HepG2 (cell line): ENCODE measurements around the gene RAB33B. TPM values are rescaled to one million over a fixed set of nuclear protein-coding genes. Genes with fewer than 3 reads are reported as not detected.

Experiments used
- ATAC-seq: fragments of 200-7000 bp; cut with Tn5 transposase; 3 replicates; pipeline ENCODE4 v1.9.1; 2020; ENCODE audit warnings: mild to moderate bottlenecking, moderate library complexity
- BruUV-seq: library from RNA; stranded (reverse); fragments of 400-500 nt; replicated peaks from 2 replicates; lab custom pipeline; 2021; lab: Mats Ljungman, UMichigan
- CTCF ChIA-PET: fragments of 300-600 bp; formaldehyde crosslinking; extraction: SDS; loops from one replicate; lab custom pipeline; 2021; ENCODE audit warnings: low total read pairs, inconsistent platforms, low intra/inter-chr PET ratio; lab: Yijun Ruan, JAX
- POLR2A ChIA-PET: fragments of 350-600 bp; sonication (Branson Sonifier 250); formaldehyde crosslinking; loops from one replicate; lab custom pipeline; 2020; ENCODE audit warnings: antibody characterized with exemption, inconsistent platforms; lab: Yijun Ruan, JAX
- DNase-seq: peaks from one replicate; pipeline ENCODE4 v3.0.0-alpha.2; 2015; ENCODE audit warnings: low spot score
- FAIRE-seq: peaks from 3 replicates; lab custom pipeline; 2011; peaks lifted over from hg19 to GRCh38; lab: Jason Lieb, UNC
- H2AFZ ChIP-seq: one replicate; pipeline ENCODE4 v1.6.1; 2011; ENCODE audit warnings: low read length, inconsistent platforms
- H3K27ac ChIP-seq: fragments of 300-600 bp; 3 replicates; pipeline ENCODE4 v1.8.0; 2011; ENCODE audit warnings: mixed run types, mild to moderate bottlenecking, mixed read lengths, low read length, inconsistent platforms; ENCODE audit not compliant: insufficient read depth; ENCODE audit errors: extremely low read length
- H3K27me3 ChIP-seq, 2 experiments: fragments of 200-600 bp in 1 of 2; 2 replicates in 1 of 2; 3 replicates in 1 of 2; pipeline versions ENCODE4 v1.6.0 to v1.8.0; 2011; ENCODE audit warnings: low read length in 2 of 2, mild to moderate bottlenecking in 2 of 2, moderate library complexity in 2 of 2, inconsistent platforms in 1 of 2; ENCODE audit not compliant: insufficient read depth in 2 of 2, control insufficient read depth in 1 of 2
- H3K36me3 ChIP-seq, 2 experiments: fragments of 200-600 bp in 1 of 2; replicated peaks in 1 of 2; 2 replicates in 1 of 2; 3 replicates in 1 of 2; pipeline versions ENCODE4 v1.5.1 to v1.8.0; 2011; ENCODE audit warnings: low read length in 2 of 2, inconsistent platforms in 1 of 2; ENCODE audit not compliant: insufficient read depth in 2 of 2, control insufficient read depth in 1 of 2
- H3K4me1 ChIP-seq: 2 replicates; pipeline ENCODE4 v1.5.1; 2012; ENCODE audit warnings: low read length, inconsistent platforms; ENCODE audit not compliant: insufficient read depth
- H3K4me2 ChIP-seq: 2 replicates; pipeline ENCODE4 v1.6.0; 2011; ENCODE audit warnings: low read depth, low read length, inconsistent platforms
- H3K4me3 ChIP-seq, 3 experiments: fragments of 200-600 bp in 1 of 3; sonication (generic), shearing (Covaris generic) in 1 of 3; replicated peaks in 1 of 3; 2 replicates each; pipeline ENCODE4 v1.5.1; 2011 to 2016; ENCODE audit warnings: low read length in 3 of 3, inconsistent platforms in 2 of 3, low read depth in 2 of 3, mild to moderate bottlenecking in 2 of 3, control low read depth in 1 of 3, mixed read lengths in 1 of 3; ENCODE audit not compliant: insufficient read depth in 1 of 3
- H3K79me2 ChIP-seq: one replicate; pipeline ENCODE4 v1.6.1; 2011; ENCODE audit warnings: low read length, inconsistent platforms; ENCODE audit not compliant: insufficient read depth
- H3K9ac ChIP-seq: 2 replicates; pipeline ENCODE4 v1.6.0; 2011; ENCODE audit warnings: mild to moderate bottlenecking, low read depth, low read length, inconsistent platforms; ENCODE audit not compliant: insufficient read depth
- H3K9me3 ChIP-seq: 2 replicates; pipeline ENCODE4 v1.5.1; 2012; ENCODE audit warnings: mild to moderate bottlenecking, low read length
- H4K20me1 ChIP-seq: 2 replicates; pipeline ENCODE4 v1.6.0; 2011; ENCODE audit warnings: inconsistent platforms, mild to moderate bottlenecking, low read length, moderate library complexity; ENCODE audit not compliant: insufficient read depth
- CENPT ChIP-seq: sonication (generic); formaldehyde crosslinking; IDR thresholded peaks from 2 replicates; pipeline ENCODE4 v1.8.0; 2022; ENCODE audit warnings: low read depth, mild to moderate bottlenecking, moderate library complexity, missing genetic modification reagents
- IKZF4 ChIP-seq: sonication (generic); formaldehyde crosslinking; IDR thresholded peaks from 2 replicates; pipeline ENCODE4 v1.5.1; 2020; ENCODE audit warnings: borderline replicate concordance, mild to moderate bottlenecking, low read depth, missing genetic modification reagents; ENCODE audit errors: not compliant biosample characterization
- KMT2A ChIP-seq: sonication (generic); formaldehyde crosslinking; IDR thresholded peaks from 2 replicates; pipeline ENCODE4 v1.4.0; 2020; ENCODE audit warnings: missing genetic modification reagents
- MTF2 ChIP-seq: sonication (generic); formaldehyde crosslinking; IDR thresholded peaks from 2 replicates; pipeline ENCODE4 v1.5.0; 2020; ENCODE audit warnings: missing genetic modification reagents, borderline replicate concordance
- NFE2L1 ChIP-seq: sonication (generic); formaldehyde crosslinking; IDR thresholded peaks from 2 replicates; pipeline ENCODE4 v1.4.0; 2020; ENCODE audit warnings: missing genetic modification reagents, mild to moderate bottlenecking, borderline replicate concordance
- PITX1 ChIP-seq: sonication (generic); formaldehyde crosslinking; IDR thresholded peaks from 2 replicates; pipeline ENCODE4 v1.5.1; 2020; ENCODE audit warnings: mild to moderate bottlenecking, missing genetic modification reagents
- PRDM10 ChIP-seq: sonication (generic); formaldehyde crosslinking; IDR thresholded peaks from 2 replicates; pipeline ENCODE4 v1.4.0; 2020; ENCODE audit warnings: low read depth, missing genetic modification reagents
- SALL1 ChIP-seq: sonication (generic); formaldehyde crosslinking; IDR thresholded peaks from 2 replicates; pipeline ENCODE4 v1.8.0; 2022; ENCODE audit warnings: mild to moderate bottlenecking, missing genetic modification reagents
- ZFP1 ChIP-seq: IDR thresholded peaks from 2 replicates; pipeline ENCODE4 v1.6.1; 2016
- ZFX ChIP-seq: sonication (generic); formaldehyde crosslinking; IDR thresholded peaks from 2 replicates; pipeline ENCODE4 v1.4.0; 2020; ENCODE audit warnings: mild to moderate bottlenecking, low read depth, missing genetic modification reagents, moderate library complexity
- ZNF775 ChIP-seq: sonication (generic); formaldehyde crosslinking; IDR thresholded peaks from 2 replicates; pipeline ENCODE4 v1.4.0; 2020; ENCODE audit warnings: missing genetic modification reagents, mild to moderate bottlenecking, moderate library complexity, borderline replicate concordance
- ZSCAN29 ChIP-seq: sonication (generic); formaldehyde crosslinking; conservative IDR thresholded peaks from 2 replicates; pipeline ENCODE4 v1.4.0; 2020; ENCODE audit warnings: mild to moderate bottlenecking, missing genetic modification reagents
- WGBS: methylation state at CpG from one replicate; pipeline ENCODE4 v1.1.6; 2017; ENCODE audit warnings: low lambda C conversion rate; 5-methylcytosine and 5-hydroxymethylcytosine counted together
- in situ Hi-C: cut with HindIII; loops from 2 replicates; pipeline ENCODE4 v1.10.0; 2017; ENCODE audit warnings: low pct_unique_long_range_greater_than_20kb; ENCODE audit not compliant: extremely low pct_ligation_motif_present
- intact Hi-C: fragments of 100-400 bp; cut with micrococcal nuclease; formaldehyde crosslinking; loops from one replicate; pipeline ENCODE4 v1.10.0; 2022; ENCODE audit not compliant: unreplicated experiment
- polyA plus RNA-seq, 8 experiments: library from polyadenylated mRNA; depleted of rRNA in 3 of 8; stranded (reverse) in 7 of 8; unstranded in 1 of 8; fragments of >200 nt; fragmentation: Illumina TruSeq in 4 of 8; extraction: Trizol in 4 of 8; gene quantifications; 2 replicates each; pipeline versions ENCODE4 v1.2.1 to v1.2.3, GENCODE V29; 2011 to 2016; ENCODE audit warnings: low read depth in 4 of 8, missing spikeins in 1 of 8, mixed read lengths in 1 of 8; ENCODE audit not compliant: insufficient read depth in 1 of 8
- total RNA-seq, 5 experiments: library from RNA; depleted of rRNA; stranded (reverse); fragments of >200 nt; fragmentation: Illumina TruSeq; extraction: Trizol; gene quantifications; 2 replicates each; pipeline ENCODE4 v1.2.3, GENCODE V29; 2016; ENCODE audit warnings: low read depth in 1 of 5
- TF ChIP-seq, protein P1 (sequence below): sonication (generic); formaldehyde crosslinking; IDR thresholded peaks from 2 replicates; pipeline ENCODE4 v1.4.0; 2020; ENCODE audit warnings: missing genetic modification reagents

RAB33B gene
- total and polyA plus RNA-seq, 2 of the 13 experiments (the other 11 are each of a cell fraction or from before 2014, with no cell fraction given), result 7.6 to 8.1 TPM

DNA sequence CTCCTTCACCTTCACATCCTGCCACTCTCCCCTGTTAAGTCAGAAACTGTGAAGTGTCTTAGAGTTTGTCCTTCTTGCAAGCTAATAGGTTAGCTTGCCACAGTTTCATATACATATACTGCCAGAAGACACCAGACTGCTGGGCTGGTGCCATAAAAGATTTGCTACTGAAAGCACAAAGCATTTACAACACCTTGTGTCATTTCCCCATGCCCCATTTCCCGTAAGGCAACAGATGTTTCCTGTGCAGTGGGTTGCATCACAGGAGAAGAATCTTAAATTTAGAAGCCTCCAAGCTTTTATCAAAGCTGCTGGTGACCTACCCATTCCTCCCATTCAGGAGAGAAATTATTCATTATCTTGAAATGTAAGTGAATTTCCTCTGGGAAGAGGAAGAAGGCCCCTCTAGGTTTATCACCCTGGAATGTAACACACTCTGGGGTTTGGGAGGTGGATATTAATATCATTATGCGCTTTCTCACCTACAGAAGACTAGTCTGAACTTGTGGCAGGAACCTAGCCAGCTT is 34.5 kb upstream of the RAB33B start:
- no peak for ATAC-seq
- no TSS peak for BruUV-seq

More for the DNA sequence above, 34.5 kb upstream of the RAB33B start:
- TF ChIP-seq CENPT (no peak), PITX1 (CRISPR knock-in tag) (no peak), PRDM10 (CRISPR knock-in tag) (no peak), ZFP1 (CRISPR knock-in tag) (no peak), KMT2A (CRISPR knock-in tag) (no peak), MTF2 (CRISPR knock-in tag) (no peak), ZFX (CRISPR knock-in tag) (no peak), SALL1 (no peak), ZSCAN29 (CRISPR knock-in tag) (no peak), IKZF4 (CRISPR knock-in tag) (no peak), NFE2L1 (CRISPR knock-in tag) (no peak), ZNF775 (no peak)
- TF ChIP-seq, protein P1, sequence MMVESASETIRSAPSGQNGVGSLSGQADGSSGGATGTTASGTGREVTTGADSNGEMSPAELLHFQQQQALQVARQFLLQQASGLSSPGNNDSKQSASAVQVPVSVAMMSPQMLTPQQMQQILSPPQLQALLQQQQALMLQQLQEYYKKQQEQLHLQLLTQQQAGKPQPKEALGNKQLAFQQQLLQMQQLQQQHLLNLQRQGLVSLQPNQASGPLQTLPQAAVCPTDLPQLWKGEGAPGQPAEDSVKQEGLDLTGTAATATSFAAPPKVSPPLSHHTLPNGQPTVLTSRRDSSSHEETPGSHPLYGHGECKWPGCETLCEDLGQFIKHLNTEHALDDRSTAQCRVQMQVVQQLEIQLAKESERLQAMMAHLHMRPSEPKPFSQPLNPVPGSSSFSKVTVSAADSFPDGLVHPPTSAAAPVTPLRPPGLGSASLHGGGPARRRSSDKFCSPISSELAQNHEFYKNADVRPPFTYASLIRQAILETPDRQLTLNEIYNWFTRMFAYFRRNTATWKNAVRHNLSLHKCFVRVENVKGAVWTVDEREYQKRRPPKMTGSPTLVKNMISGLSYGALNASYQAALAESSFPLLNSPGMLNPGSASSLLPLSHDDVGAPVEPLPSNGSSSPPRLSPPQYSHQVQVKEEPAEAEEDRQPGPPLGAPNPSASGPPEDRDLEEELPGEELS (CRISPR knock-in tag), result no peak
- H2AFZ ChIP-seq, result no peak overlapping the region
- ChIA-PET CTCF (no interaction called here), POLR2A (no interaction called here)
- H3K4me1 ChIP-seq, result no peaks in the 10 kb centered on the region; the same call in 1 of the 2 replicates
- intact Hi-C loops, result no loop called here
- no peaks in the 10 kb centered on the region for H3K9me3 ChIP-seq
- no peak overlapping the region for H3K4me2 ChIP-seq
- H3K36me3 ChIP-seq, result no peaks in the 10 kb centered on the region
- DNase-seq (no peak), FAIRE-seq (no peak)
- in situ Hi-C loops, result loop anchor here (10.0 kb wide), 1 partner anchor 85 kb away; no protein-coding TSS in a partner anchor
- H3K4me3 ChIP-seq, result no peak overlapping the region
- H3K9ac ChIP-seq, result no peak overlapping the region
- no peak overlapping the region for H3K27ac ChIP-seq
- WGBS, result 96% methylated on average over 2 of the region's 2 CpGs
- H4K20me1 ChIP-seq, result 0 out of 2 replicates have a peak, but pooled peaks cover 2% of the 10 kb centered on the region
- H3K79me2 ChIP-seq, result no peaks in the 10 kb centered on the region
- no peaks in the 10 kb centered on the region for H3K27me3 ChIP-seq
